GM12878 (cell line): ENCODE measurements around the gene DMD. TPM values are rescaled to one million over a fixed set of nuclear protein-coding genes. Genes with fewer than 3 reads are reported as not detected.

Experiments
- ATAC-seq: fragments of 200-7000 bp; cut with Tn5 transposase; 3 replicates; pipeline ENCODE4 v1.9.1; 2020; ENCODE audit warnings: mild to moderate bottlenecking, moderate library complexity
- BruUV-seq: library from RNA; stranded (reverse); fragments of 400-500 nt; replicated peaks from 2 replicates; lab custom pipeline; 2021; lab: Mats Ljungman, UMichigan
- CTCF ChIA-PET: fragments of 300-600 bp; sonication (Branson Sonifier 250); formaldehyde crosslinking; extraction: SDS; loops from one replicate; lab custom pipeline; 2021; ENCODE audit warnings: inconsistent platforms; lab: Yijun Ruan, JAX
- POLR2A ChIA-PET: fragments of 350-600 bp; formaldehyde crosslinking; extraction: SDS; loops from one replicate; lab custom pipeline; 2021; ENCODE audit warnings: inconsistent platforms; lab: Charles Lee
- RAD21 ChIA-PET: fragments of 300-600 bp; sonication (Branson Sonifier 250); formaldehyde crosslinking; loops from one replicate; lab custom pipeline; 2023; ENCODE audit warnings: antibody characterized with exemption; ENCODE audit not compliant: unreplicated experiment; lab: Charles Lee
- SMC1A ChIA-PET: fragments of 300-600 bp; sonication (Branson Sonifier 250); formaldehyde crosslinking; loops from one replicate; lab custom pipeline; 2023; ENCODE audit not compliant: unreplicated experiment, uncharacterized antibody; lab: Charles Lee
- DNase-seq: peaks from one replicate; pipeline ENCODE4 v3.0.0-alpha.2; 2011; ENCODE audit warnings: low read depth, low spot score
- FAIRE-seq: peaks from 3 replicates; lab custom pipeline; 2011; peaks lifted over from hg19 to GRCh38; lab: Jason Lieb, UNC
- H2AFZ ChIP-seq: 2 replicates; pipeline ENCODE4 v1.6.0; 2011; ENCODE audit warnings: low read depth, low read length, control low read depth; ENCODE audit not compliant: control insufficient read depth
- H3K27ac ChIP-seq: 2 replicates; pipeline ENCODE4 v1.5.1; 2011; ENCODE audit warnings: control low read depth; ENCODE audit not compliant: control insufficient read depth, insufficient read depth
- H3K27me3 ChIP-seq, 2 experiments: replicated peaks in 1 of 2; 2 replicates each; pipeline versions ENCODE4 v1.6.0 to v1.6.1; 2011; ENCODE audit warnings: low read length in 1 of 2; ENCODE audit not compliant: control insufficient read depth in 2 of 2, insufficient read depth in 2 of 2
- H3K36me3 ChIP-seq, 2 experiments: 2 replicates each; pipeline ENCODE4 v1.5.1; 2011; ENCODE audit warnings: low read length in 1 of 2; ENCODE audit not compliant: control insufficient read depth in 2 of 2, insufficient read depth in 2 of 2
- H3K4me1 ChIP-seq: 2 replicates; pipeline ENCODE4 v1.6.1; 2011; ENCODE audit warnings: mild to moderate bottlenecking, low read length, moderate library complexity, mixed read lengths; ENCODE audit not compliant: control insufficient read depth, insufficient read depth
- H3K4me2 ChIP-seq: 2 replicates; pipeline ENCODE4 v1.6.0; 2011; ENCODE audit warnings: control low read depth; ENCODE audit not compliant: control insufficient read depth, insufficient read depth
- H3K4me3 ChIP-seq: fragments of 200-600 bp; sonication (generic); 2 replicates; pipeline ENCODE4 v1.5.1; 2016
- H3K79me2 ChIP-seq: 2 replicates; pipeline ENCODE4 v1.6.0; 2011; ENCODE audit warnings: low read length; ENCODE audit not compliant: control insufficient read depth, insufficient read depth
- H3K9ac ChIP-seq: 2 replicates; pipeline ENCODE4 v1.8.0; 2011; ENCODE audit warnings: low read length, control low read depth, mixed read lengths; ENCODE audit not compliant: control insufficient read depth, insufficient read depth
- H3K9me3 ChIP-seq: replicated peaks from 3 replicates; pipeline ENCODE4 v1.5.1; 2011; ENCODE audit warnings: mild to moderate bottlenecking, low read length; ENCODE audit not compliant: control insufficient read depth, insufficient read depth
- H4K20me1 ChIP-seq: 2 replicates; pipeline ENCODE4 v1.6.0; 2011; ENCODE audit not compliant: control insufficient read depth, insufficient read depth
- CBX5 ChIP-seq: sonication (generic); IDR thresholded peaks from 2 replicates; pipeline ENCODE4 v1.6.1; 2016; ENCODE audit warnings: low read depth, moderate library complexity, mild to moderate bottlenecking, inconsistent platforms
- CEBPB ChIP-seq, 2 experiments: fragments of 150-350 bp in 1 of 2; IDR thresholded peaks; 2 replicates each; pipeline ENCODE4 v1.6.1; 2012 to 2014; ENCODE audit warnings: low read depth in 2 of 2, low read length in 2 of 2, borderline replicate concordance in 1 of 2, inconsistent platforms in 1 of 2
- FOXK2 ChIP-seq: fragments of 450-650 bp; IDR thresholded peaks from 2 replicates; pipeline ENCODE4 v1.6.1; 2017; ENCODE audit warnings: mild to moderate bottlenecking, moderate library complexity
- FOXM1 ChIP-seq: IDR thresholded peaks from 2 replicates; pipeline ENCODE4 v1.6.1; 2012; ENCODE audit warnings: low read depth, mild to moderate bottlenecking, inconsistent platforms, low read length, moderate library complexity
- IRF5 ChIP-seq: fragments of 450-650 bp; IDR thresholded peaks from 2 replicates; pipeline ENCODE4 v1.6.1; 2017; ENCODE audit warnings: borderline replicate concordance
- PAX5 ChIP-seq: IDR thresholded peaks from 2 replicates; pipeline ENCODE4 v1.6.1; 2011; ENCODE audit warnings: low read depth, low read length, borderline replicate concordance
- PBX3 ChIP-seq: IDR thresholded peaks from 2 replicates; pipeline ENCODE4 v1.6.1; 2011; ENCODE audit warnings: mild to moderate bottlenecking, low read depth, low read length, moderate library complexity; ENCODE audit not compliant: insufficient replicate concordance
- RFX5 ChIP-seq: IDR thresholded peaks from 2 replicates; pipeline ENCODE4 v1.6.1; 2011; ENCODE audit warnings: low read depth, low read length, improper control_type of control experiment
- TARDBP ChIP-seq: IDR thresholded peaks from 2 replicates; pipeline ENCODE4 v1.6.1; 2016; ENCODE audit warnings: borderline replicate concordance
- TCF7 ChIP-seq: IDR thresholded peaks from 2 replicates; pipeline ENCODE4 v1.6.1; 2014; ENCODE audit warnings: antibody characterized with exemption, borderline replicate concordance
- ZNF207 ChIP-seq: fragments of 450-650 bp; IDR thresholded peaks from 2 replicates; pipeline ENCODE4 v1.6.1; 2014; ENCODE audit warnings: antibody characterized with exemption, mild to moderate bottlenecking, borderline replicate concordance
- ZNF24 ChIP-seq: fragments of 450-650 bp; IDR thresholded peaks from 2 replicates; pipeline ENCODE4 v1.6.1; 2017; ENCODE audit warnings: antibody characterized with exemption, mild to moderate bottlenecking
- ZNF592 ChIP-seq: fragments of 450-650 bp; IDR thresholded peaks from 2 replicates; pipeline ENCODE4 v1.6.1; 2017; ENCODE audit warnings: mild to moderate bottlenecking, moderate library complexity
- WGBS: methylation state at CpG from one replicate; pipeline ENCODE4 v1.1.6; 2016; ENCODE audit warnings: low lambda C conversion rate; ENCODE audit not compliant: insufficient replicate concordance, insufficient coverage; ENCODE audit errors: missing lambda C conversion rate; 5-methylcytosine and 5-hydroxymethylcytosine counted together
- in situ Hi-C: fragments of 300-500 bp; cut with MboI; formaldehyde crosslinking; loops from 9 replicates; pipeline ENCODE4 v1.14.3; 2018; ENCODE audit warnings: mixed read lengths
- intact Hi-C: fragments of 100-400 bp; cut with micrococcal nuclease; formaldehyde crosslinking; loops from one replicate; pipeline ENCODE4 v1.14.2; 2022; ENCODE audit not compliant: unreplicated experiment
- polyA plus RNA-seq, 11 experiments: library from polyadenylated mRNA; depleted of rRNA in 4 of 11; unstranded in 6 of 11; stranded (reverse) in 5 of 11; fragments of >200 nt; fragmentation: Nextera tagmentation in 4 of 11; fragmentation: Illumina TruSeq in 1 of 11; extraction: Ambion mirVana in 4 of 11; extraction: Trizol in 1 of 11; gene quantifications; 1 replicate in 1 of 11; 2 replicates in 10 of 11; pipeline versions ENCODE4 v1.2.1 to v1.2.3, GENCODE V29; 2011 to 2016; ENCODE audit warnings: inconsistent platforms in 2 of 11, missing spikeins in 2 of 11, low read depth in 1 of 11
- total RNA-seq, 4 experiments: library from RNA; depleted of rRNA in 3 of 4; stranded (reverse); fragments of >200 nt in 3 of 4; fragmentation: Illumina TruSeq in 1 of 4; extraction: Trizol in 1 of 4; gene quantifications; 2 replicates each; pipeline versions ENCODE4 v1.2.1 to v1.2.3, GENCODE V29; 2013 to 2021

Gene DMD
- total and polyA plus RNA-seq, 10 of the 15 experiments (the other 5 are each of a cell fraction or from before 2014, with no cell fraction given) = 1.4 to 24.3 (median 4.3) TPM

- ChIA-PET CTCF (no interaction called here), RAD21 (no interaction called here), POLR2A (no interaction called here), SMC1A (no interaction called here)
- no peaks in the 10 kb centered on the region for H3K4me1 ChIP-seq
- WGBS = 0% methylated on average over 2 of the region's 2 CpGs
- H3K27ac ChIP-seq = no peak overlapping the region
- in situ Hi-C loops (no loop called here), intact Hi-C loops (no loop called here)
- H3K9me3 ChIP-seq = no peaks in the 10 kb centered on the region
- no peaks in the 10 kb centered on the region for H4K20me1 ChIP-seq
- FAIRE-seq (no peak), ATAC-seq (no peak), DNase-seq (no peak)
- H3K36me3 ChIP-seq = no peaks in the 10 kb centered on the region
- BruUV-seq = no TSS peak
- H3K27me3 ChIP-seq = no peaks in the 10 kb centered on the region
- no peak for TF ChIP-seq TCF7
- TF ChIP-seq FOXK2 = no peak
- TF ChIP-seq ZNF592 = no peak
- TF ChIP-seq RFX5 = no peak
- TF ChIP-seq CBX5 = no peak
- TF ChIP-seq IRF5 = no peak
- TF ChIP-seq CEBPB (IDR thresholded peaks at IDR 0.05; ENCODE audit: borderline replicate concordance in 1 of 2, low read depth in 2 of 2, low read length in 2 of 2) = no peak
- TF ChIP-seq TARDBP = no peak
- no peak for TF ChIP-seq ZNF207
- TF ChIP-seq FOXM1 = no peak
- TF ChIP-seq PAX5 = no peak
- TF ChIP-seq ZNF24 = no peak
- no peak for TF ChIP-seq PBX3
- H3K9ac ChIP-seq = no peak overlapping the region
- H2AFZ ChIP-seq = no peak overlapping the region
- no peak overlapping the region for H3K4me3 ChIP-seq
- H3K79me2 ChIP-seq = no peaks in the 10 kb centered on the region
- H3K4me2 ChIP-seq = no peak overlapping the region
These were observed 1026.2 kb downstream of the DMD start for GRCh38 chrX:32185160-32185559.
